Left lung (tissue), 10 donors: Measurements from ENCODE around the gene EFL1. TPM values are rescaled to one million over a fixed set of nuclear protein-coding genes. Genes with fewer than 3 reads are reported as not detected.
"Not testable (repeated sequence)": the region's sequence is repeated elsewhere in the genome, so short reads cannot be mapped to it uniquely, and the experiment has no call there.

Source experiments
- ATAC-seq: fragments of 200-7000 bp; cut with Tn5 transposase; one replicate; pipeline ENCODE4 v1.9.1; 2020; ENCODE audit warnings: moderate library complexity
- DNase-seq, 4 donors: peaks; one replicate each; pipeline ENCODE4 v3.0.0-alpha.2; 2013 to 2020
- H3K27ac ChIP-seq, 2 donors: fragments of 200-600 bp; sonication (generic) in 1 of 2; one replicate each; pipeline versions ENCODE4 v1.5.0 to v1.8.0; 2020 to 2021
- H3K27me3 ChIP-seq, 2 donors: fragments of 200-600 bp; sonication (generic) in 1 of 2; one replicate each; pipeline versions ENCODE4 v1.5.0 to v1.8.0; 2020 to 2021
- H3K36me3 ChIP-seq, 2 donors: fragments of 200-600 bp; sonication (generic) in 1 of 2; one replicate each; pipeline versions ENCODE4 v1.5.0 to v1.8.0; 2020 to 2021
- H3K4me1 ChIP-seq, 2 donors: fragments of 200-600 bp; one replicate each; pipeline ENCODE4 v1.8.0; 2021
- H3K4me3 ChIP-seq, 2 donors: fragments of 200-600 bp; sonication (generic) in 1 of 2; one replicate each; pipeline versions ENCODE4 v1.5.0 to v1.8.0; 2020 to 2021; ENCODE audit warnings: mild to moderate bottlenecking in 1 of 2
- H3K9me3 ChIP-seq, 2 donors: fragments of 200-600 bp; sonication (generic) in 1 of 2; one replicate each; pipeline versions ENCODE4 v1.5.0 to v1.8.0; 2020 to 2021
- intact Hi-C, 2 donors: fragments of 100-400 bp; cut with DNase I; formaldehyde crosslinking; loops; one replicate each; pipeline versions ENCODE4 v1.11.2 to v1.14.2; 2022
- polyA plus RNA-seq, 6 donors: library from polyadenylated mRNA; unstranded; fragments of 120-200 nt; gene quantifications; one replicate each; pipeline ENCODE4 v1.2.1, GENCODE V29; 2013; ENCODE audit not compliant: insufficient read length in 6 of 6
- total RNA-seq, 2 donors: library from RNA; stranded (reverse); fragmentation: NEBNext Ultra II Directional; extraction: Animal tissue kit (Norgen Biotek cat#: 25700); gene quantifications; one replicate each; pipeline ENCODE4 v1.2.1, GENCODE V29; 2021
- TF ChIP-seq, protein P1 (sequence below), 2 donors: fragments of 200-600 bp; sonication (generic) in 1 of 2; IDR thresholded peaks; one replicate each; pipeline versions ENCODE4 v1.5.0 to v1.8.0; 2021; ENCODE audit warnings: antibody characterized with exemption in 2 of 2
- donor health status: DM: no; HTN: yes; CAD: no.
- donor health status: DM: no; HTN: no; CAD: no.

The EFL1 gene
- total and polyA plus RNA-seq, 8 donors = 14.7 to 21.8 (median 18.0) TPM

DNA sequence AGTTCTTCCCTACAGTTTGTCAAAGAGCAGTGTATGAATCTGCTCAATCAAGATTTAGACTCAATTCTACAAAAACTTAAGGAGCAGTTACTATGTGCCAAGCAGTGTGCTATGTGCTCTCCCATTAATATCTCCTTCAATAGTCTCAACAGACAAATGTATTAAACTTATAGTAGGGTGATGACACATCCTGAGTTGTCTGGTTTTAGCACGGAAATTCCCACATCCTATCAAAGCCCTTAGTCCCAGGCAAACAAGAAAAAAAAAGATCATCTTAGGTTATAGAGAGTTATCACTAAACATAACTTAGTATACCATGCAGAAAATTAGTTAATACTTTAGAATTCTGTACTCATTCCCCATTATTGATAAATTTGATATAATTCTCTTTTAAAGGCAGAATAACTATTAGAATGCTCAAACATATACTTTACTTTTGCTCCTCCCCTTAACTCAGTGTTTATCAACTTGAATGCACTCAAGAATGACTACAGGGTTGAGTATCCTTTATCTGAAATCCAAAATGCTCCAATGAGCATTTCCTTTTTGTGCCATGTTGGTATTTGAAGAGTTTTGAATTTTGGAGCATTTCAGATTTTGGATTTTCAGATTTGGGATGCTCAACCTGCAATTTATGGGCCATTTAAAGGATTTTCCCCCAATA, 20.6 kb downstream of the EFL1 start:
- DNase-seq, H3K27ac ChIP-seq, H3K4me1 ChIP-seq, H3K4me3 ChIP-seq, intact Hi-C loops, ATAC-seq, H3K27me3 ChIP-seq, H3K9me3 ChIP-seq: not testable (repeated sequence)
- peaks cover 0 to 39% of the 10 kb centered on the region in 2 donors for H3K36me3 ChIP-seq

DNA sequence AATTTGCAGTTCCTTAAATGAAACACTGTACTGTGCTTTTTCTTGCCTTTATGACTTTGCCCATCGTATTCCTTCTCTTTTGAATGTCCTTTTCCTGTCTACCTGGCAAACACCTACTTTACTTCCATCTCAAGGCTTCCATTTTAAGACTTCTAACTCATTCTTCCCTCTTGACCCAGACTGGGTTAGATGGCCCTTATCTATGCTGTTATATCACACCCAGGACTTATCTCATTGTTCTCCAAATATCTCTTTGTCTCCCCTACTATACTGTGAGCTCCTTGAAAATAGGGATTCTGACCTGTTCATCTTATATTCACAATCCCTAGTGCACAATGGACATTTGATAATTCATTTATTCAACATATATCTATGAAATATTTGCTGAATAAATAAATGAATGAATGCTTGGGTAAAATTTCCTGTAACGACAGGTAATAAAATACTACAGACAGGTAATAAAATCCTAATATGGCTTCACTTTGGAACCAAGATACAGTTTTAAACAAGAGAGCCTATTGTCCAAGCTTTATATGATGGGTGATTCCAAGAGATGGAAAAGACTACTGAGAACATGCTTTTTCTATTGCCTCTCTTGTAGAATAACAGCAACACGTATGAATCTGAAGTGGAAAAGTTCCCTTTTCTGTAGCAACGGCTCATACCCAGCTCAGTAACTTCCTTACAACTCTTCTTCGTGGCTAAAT, 22.7 kb downstream of the EFL1 start:
- H3K27ac ChIP-seq = no peak overlapping the region
- H3K36me3 ChIP-seq = peaks cover 0 to 39% of the 10 kb centered on the region in 2 donors
- intact Hi-C loops = no loop called here
- DNase-seq = no peak
- H3K9me3 ChIP-seq = no peaks in the 10 kb centered on the region
- H3K27me3 ChIP-seq = no peaks in the 10 kb centered on the region
- no peaks in the 10 kb centered on the region for H3K4me1 ChIP-seq
- H3K4me3 ChIP-seq = no peak overlapping the region
- no peak for ATAC-seq
- TF ChIP-seq, protein P1, sequence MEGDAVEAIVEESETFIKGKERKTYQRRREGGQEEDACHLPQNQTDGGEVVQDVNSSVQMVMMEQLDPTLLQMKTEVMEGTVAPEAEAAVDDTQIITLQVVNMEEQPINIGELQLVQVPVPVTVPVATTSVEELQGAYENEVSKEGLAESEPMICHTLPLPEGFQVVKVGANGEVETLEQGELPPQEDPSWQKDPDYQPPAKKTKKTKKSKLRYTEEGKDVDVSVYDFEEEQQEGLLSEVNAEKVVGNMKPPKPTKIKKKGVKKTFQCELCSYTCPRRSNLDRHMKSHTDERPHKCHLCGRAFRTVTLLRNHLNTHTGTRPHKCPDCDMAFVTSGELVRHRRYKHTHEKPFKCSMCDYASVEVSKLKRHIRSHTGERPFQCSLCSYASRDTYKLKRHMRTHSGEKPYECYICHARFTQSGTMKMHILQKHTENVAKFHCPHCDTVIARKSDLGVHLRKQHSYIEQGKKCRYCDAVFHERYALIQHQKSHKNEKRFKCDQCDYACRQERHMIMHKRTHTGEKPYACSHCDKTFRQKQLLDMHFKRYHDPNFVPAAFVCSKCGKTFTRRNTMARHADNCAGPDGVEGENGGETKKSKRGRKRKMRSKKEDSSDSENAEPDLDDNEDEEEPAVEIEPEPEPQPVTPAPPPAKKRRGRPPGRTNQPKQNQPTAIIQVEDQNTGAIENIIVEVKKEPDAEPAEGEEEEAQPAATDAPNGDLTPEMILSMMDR (IDR thresholded peaks at IDR 0.05) = no peak

DNA sequence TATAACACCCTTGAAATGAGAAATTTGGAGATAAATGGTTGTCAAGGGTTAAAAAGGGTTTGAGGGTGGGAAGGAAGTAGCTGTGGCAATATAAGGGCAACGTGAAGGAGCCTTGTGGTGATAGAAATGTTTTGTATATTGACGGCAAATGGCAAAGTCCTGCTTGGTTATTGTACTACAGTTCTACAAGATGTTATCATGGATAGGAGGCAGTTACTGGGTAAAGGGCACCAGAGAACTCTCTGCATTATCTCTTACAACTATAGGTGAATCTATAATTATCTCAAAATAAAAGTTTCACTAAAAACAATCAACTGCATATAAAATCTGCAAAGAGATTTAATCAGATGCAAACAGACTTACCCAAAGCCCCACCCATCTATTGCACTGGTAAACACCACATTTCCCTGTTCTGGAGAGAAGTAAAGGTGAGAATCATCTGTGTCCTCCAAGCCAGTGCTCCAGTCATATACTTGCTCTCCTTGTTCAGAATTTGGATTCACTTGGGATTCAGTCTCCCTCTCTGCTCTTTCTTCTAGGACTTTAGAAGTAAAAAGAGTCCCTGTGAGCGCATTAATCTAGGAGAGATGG, 24.5 kb downstream of the EFL1 start:
- intact Hi-C loops, ATAC-seq, H3K9me3 ChIP-seq, DNase-seq, H3K4me1 ChIP-seq, H3K4me3 ChIP-seq, H3K27ac ChIP-seq, H3K27me3 ChIP-seq: not testable (repeated sequence)
- peaks cover 0 to 39% of the 10 kb centered on the region in 2 donors for H3K36me3 ChIP-seq

DNA sequence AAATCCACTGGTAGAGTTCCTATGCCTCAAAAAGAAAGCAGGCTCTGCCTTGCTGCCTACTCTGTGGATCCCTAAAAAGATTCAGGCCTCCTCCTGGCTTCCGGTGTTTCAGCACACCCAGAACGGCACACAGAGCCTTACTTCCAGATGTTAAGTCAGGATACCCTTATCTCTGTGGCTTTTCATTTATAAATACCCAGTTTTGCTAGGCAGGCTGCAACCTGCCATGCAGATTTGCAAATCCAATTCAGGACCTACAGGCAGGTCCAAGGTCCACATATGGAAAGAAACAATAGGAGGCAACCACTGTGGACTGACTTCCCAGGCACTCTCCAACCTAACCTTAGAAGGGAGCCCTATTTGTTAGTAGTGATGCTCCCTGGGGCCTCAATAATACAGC, 30.7 kb downstream of the EFL1 start:
- H3K9me3 ChIP-seq = no peaks in the 10 kb centered on the region
- no peak overlapping the region for H3K27ac ChIP-seq
- intact Hi-C loops = no loop called here
- no peak overlapping the region for H3K4me3 ChIP-seq
- no peaks in the 10 kb centered on the region for H3K4me1 ChIP-seq
- ATAC-seq = no peak
- no peak for DNase-seq
- H3K36me3 ChIP-seq = peaks cover 0 to 34% of the 10 kb centered on the region in 2 donors
- no peaks in the 10 kb centered on the region for H3K27me3 ChIP-seq
- TF ChIP-seq, protein P1 (IDR thresholded peaks at IDR 0.05) = no peak

DNA sequence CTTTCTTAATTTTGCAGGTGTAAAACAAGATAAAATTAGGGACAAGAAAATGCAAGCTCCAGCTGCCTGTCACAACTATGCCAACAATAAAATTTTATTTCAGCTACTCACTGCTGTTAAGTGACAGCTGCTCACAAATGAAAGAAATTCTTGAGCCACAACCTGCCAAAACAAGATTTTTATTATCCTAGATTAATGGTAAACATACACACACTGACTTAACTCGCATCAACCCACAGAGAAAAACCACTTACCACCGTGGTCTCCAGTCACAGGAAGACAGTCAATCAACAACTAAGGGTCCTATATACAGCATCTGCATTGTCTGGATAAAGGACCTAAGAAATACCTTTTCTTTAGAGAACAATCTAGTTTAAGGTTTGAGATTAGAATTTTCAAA, 31.3 kb downstream of the EFL1 start:
- intact Hi-C loops = no loop called here
- Histone ChIP-seq H3K27me3 (no peaks in the 10 kb centered on the region), H3K4me3 (no peak overlapping the region), H3K4me1 (no peaks in the 10 kb centered on the region), H3K27ac (no peak overlapping the region), H3K36me3 (peaks cover 0 to 40% of the 10 kb centered on the region in 2 donors), H3K9me3 (no peaks in the 10 kb centered on the region)
- DNase-seq = no peak
- TF ChIP-seq, protein P1 (IDR thresholded peaks at IDR 0.05) = no peak
- no peak for ATAC-seq

DNA sequence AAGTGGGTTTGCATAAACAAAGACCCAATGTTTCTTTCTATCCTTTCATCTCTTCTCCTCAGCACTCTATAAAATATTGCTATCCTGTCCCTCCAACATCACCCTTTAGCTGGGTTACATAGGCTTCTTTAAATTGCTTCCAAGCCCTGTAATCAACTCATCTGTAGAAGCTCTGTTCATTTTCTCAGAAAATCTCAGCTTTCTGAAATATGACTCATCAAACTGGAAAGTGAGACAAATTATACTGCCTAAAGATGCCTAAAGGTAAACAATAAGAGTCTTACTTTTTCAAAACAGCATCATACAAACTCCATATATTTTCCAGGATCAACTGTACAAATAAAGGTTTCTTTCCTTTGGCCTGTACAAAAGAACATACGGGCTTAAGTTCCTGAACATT, 33.8 kb downstream of the EFL1 start:
- Histone ChIP-seq H3K4me3 (no peak overlapping the region), H3K4me1 (no peaks in the 10 kb centered on the region), H3K27ac (no peak overlapping the region), H3K27me3 (no peaks in the 10 kb centered on the region), H3K9me3 (no peaks in the 10 kb centered on the region), H3K36me3 (peaks cover 0 to 44% of the 10 kb centered on the region in 2 donors)
- DNase-seq (no peak), ATAC-seq (no peak)
- intact Hi-C loops = no loop called here
- TF ChIP-seq, protein P1 (IDR thresholded peaks at IDR 0.05) = no peak

DNA sequence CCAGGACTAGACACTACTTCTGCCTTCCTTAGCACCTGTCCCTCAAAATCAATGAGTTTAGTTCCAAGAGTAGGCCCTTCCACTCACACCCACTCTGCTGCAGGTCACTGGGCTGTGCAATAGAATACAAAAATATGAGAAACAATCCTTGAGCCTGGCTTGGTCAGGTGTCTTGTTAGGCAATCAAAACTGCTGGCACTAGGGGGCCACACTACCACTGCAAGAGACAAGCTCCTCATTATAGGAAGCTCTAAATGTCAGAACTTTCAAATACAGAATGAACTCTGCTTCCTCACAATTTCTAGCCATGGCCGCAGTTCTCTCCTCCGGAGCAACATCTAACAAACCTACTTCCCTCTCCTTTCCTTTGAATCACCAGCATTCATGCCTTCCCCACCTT, 41.0 kb downstream of the EFL1 start:
- H3K9me3 ChIP-seq, H3K27ac ChIP-seq, intact Hi-C loops, H3K27me3 ChIP-seq, H3K4me3 ChIP-seq, H3K4me1 ChIP-seq: not testable (repeated sequence)
- peak; percentile 34 for ATAC-seq
- peak in 1 of 4 donors; percentile 13 for DNase-seq
- H3K36me3 ChIP-seq = peaks cover 0 to 36% of the 10 kb centered on the region in 2 donors

DNA sequence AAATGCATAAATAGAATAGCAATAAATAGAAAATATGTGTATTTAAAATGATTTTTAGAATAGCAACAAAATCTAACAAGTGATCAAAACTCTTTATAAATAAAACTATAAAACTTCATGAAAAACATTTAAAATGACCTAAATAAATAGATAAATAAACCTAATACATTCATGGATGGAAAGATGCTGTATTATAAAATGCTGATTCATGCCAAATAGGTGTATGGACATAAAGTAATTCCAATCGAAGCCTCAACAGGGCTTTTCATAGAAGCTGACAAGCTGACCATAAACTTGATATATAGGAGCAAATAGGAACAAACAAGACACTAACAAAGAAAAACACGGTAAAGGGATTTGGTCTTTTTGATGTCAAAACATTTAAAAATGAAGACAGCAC, 46.4 kb downstream of the EFL1 start:
- H3K27ac ChIP-seq, H3K4me1 ChIP-seq, DNase-seq, H3K4me3 ChIP-seq, ATAC-seq, intact Hi-C loops, H3K9me3 ChIP-seq, H3K27me3 ChIP-seq: not testable (repeated sequence)
- peaks cover 0 to 46% of the 10 kb centered on the region in 2 donors for H3K36me3 ChIP-seq

DNA sequence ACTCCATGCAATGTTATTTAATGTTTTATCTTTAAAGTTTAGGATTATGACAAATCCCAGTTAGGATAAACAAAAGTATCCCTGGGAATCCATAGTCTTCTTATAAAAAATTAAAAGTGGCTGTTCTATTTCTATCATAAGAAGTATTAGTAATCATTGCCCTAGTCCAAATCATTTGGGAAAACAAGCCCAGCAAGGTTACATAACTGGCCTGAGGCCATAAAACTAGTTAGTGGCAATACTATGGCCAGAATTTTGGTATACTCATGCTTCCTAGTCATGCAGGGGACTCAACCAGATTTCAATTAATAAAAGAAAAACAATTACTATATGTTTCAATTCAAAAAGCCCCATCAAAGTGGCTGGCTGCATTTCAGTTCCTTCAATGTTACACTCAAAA, 50.3 kb downstream of the EFL1 start:
- H3K27me3 ChIP-seq, DNase-seq, H3K27ac ChIP-seq, intact Hi-C loops, H3K9me3 ChIP-seq, H3K4me1 ChIP-seq, H3K4me3 ChIP-seq, ATAC-seq: not testable (repeated sequence)
- H3K36me3 ChIP-seq = peaks cover 0 to 31% of the 10 kb centered on the region in 2 donors
